ENCODE results near the gene SUV39H2.
"Not testable (repeated sequence)": the region's sequence is repeated elsewhere in the genome, so short reads cannot be mapped to it uniquely, and the experiment has no call there.

DNA sequence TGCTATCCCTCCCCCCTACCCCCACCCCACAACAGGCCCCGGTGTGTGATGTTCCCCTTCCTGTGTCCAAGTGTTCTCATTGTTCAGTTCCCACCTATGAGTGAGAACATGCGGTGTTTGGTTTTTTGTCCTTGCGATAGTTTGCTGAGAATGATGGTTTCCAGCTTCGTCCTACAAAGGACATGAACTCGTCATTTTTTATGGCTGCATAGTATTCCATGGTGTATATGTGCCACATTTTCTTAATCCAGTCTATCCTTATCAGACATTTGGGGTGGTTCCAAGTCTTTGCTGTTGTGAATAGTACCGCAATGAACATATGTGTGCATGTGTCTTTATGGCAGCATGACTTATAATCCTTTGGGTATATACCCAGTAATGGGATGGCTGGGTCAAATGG lies 14.2 kb upstream of the SUV39H2 start:
- not testable (repeated sequence) for TF ChIP-seq ZNF384 (IDR thresholded peaks at IDR 0.05); ELF4 (IDR thresholded peaks at IDR 0.05); SP1 (IDR thresholded peaks at IDR 0.05); TARDBP (IDR thresholded peaks at IDR 0.05); ARNT (IDR thresholded peaks at IDR 0.05); BHLHE40 (IDR thresholded peaks at IDR 0.05; ENCODE audit: borderline replicate concordance); SUZ12 (IDR thresholded peaks at IDR 0.05); L3MBTL2 (conservative IDR thresholded peaks at IDR 0.05); NFRKB (IDR thresholded peaks at IDR 0.05)
